A549 (cell line): ENCODE data around the gene AMER3. TPM values are rescaled to one million over a fixed set of nuclear protein-coding genes. Genes with fewer than 3 reads are reported as not detected.

Source experiments
- ATAC-seq, 2 experiments: fragments of 200-7000 bp in 1 of 2; fragments of >200 bp in 1 of 2; cut with Nextera tagmentation in 1 of 2; cut with Tn5 transposase in 1 of 2; 3 replicates each; pipeline versions ENCODE4 v1.8.0 to v1.9.1; 2018 to 2020; ENCODE audit warnings: mild to moderate bottlenecking in 1 of 2, moderate library complexity in 1 of 2
- CTCF ChIA-PET: fragments of 300-600 bp; sonication (Branson Sonifier 250); formaldehyde crosslinking; extraction: SDS; loops from one replicate; lab custom pipeline; 2021; ENCODE audit warnings: antibody characterized with exemption, inconsistent platforms; lab: Yijun Ruan, JAX
- POLR2A ChIA-PET: fragments of 350-600 bp; formaldehyde crosslinking; extraction: SDS; loops from one replicate; lab custom pipeline; 2021; ENCODE audit warnings: antibody characterized with exemption, inconsistent platforms; lab: Yijun Ruan, JAX
- DNase-seq, 2 experiments: peaks; one replicate each; pipeline versions ENCODE4 v3.0.0 to v3.0.0-alpha.2; 2011 to 2016; ENCODE audit warnings: low read depth in 1 of 2, low spot score in 1 of 2
- FAIRE-seq: peaks from 2 replicates; lab custom pipeline; 2011; peaks lifted over from hg19 to GRCh38; lab: Jason Lieb, UNC
- H3K27ac ChIP-seq, 2 experiments: fragments of >200 bp; sonication (Bioruptor Twin); formaldehyde crosslinking; 3 replicates each; pipeline ENCODE4 v1.5.1; 2016 to 2017
- H3K4me1 ChIP-seq: fragments of >200 bp; sonication (Bioruptor Twin); formaldehyde crosslinking; 3 replicates; pipeline ENCODE4 v1.6.1; 2016
- H3K4me2 ChIP-seq: fragments of >200 bp; sonication (Bioruptor Twin); formaldehyde crosslinking; 3 replicates; pipeline ENCODE4 v1.6.1; 2016
- H3K4me3 ChIP-seq: fragments of >200 bp; sonication (Bioruptor Twin); formaldehyde crosslinking; 3 replicates; pipeline ENCODE4 v1.5.1; 2016
- H3K9me3 ChIP-seq: fragments of >200 bp; sonication (Bioruptor Twin); formaldehyde crosslinking; 3 replicates; pipeline ENCODE4 v1.6.1; 2016
- BCL3 ChIP-seq: fragments of >200 bp; sonication (Bioruptor Twin); formaldehyde crosslinking; IDR thresholded peaks from 3 replicates; pipeline ENCODE4 v1.6.1; 2016
- E2F6 ChIP-seq: IDR thresholded peaks from 2 replicates; pipeline ENCODE4 v1.6.1; 2012; ENCODE audit warnings: low read depth, borderline replicate concordance
- FOSB ChIP-seq: fragments of 250-450 bp; sonication (Bioruptor Pico); IDR thresholded peaks from 2 replicates; pipeline ENCODE4 v1.5.0; 2020; ENCODE audit warnings: mild to moderate bottlenecking, moderate library complexity
- FOSL2 ChIP-seq, 2 experiments: fragments of 450-650 bp in 1 of 2; fragments of >200 bp in 1 of 2; sonication (Bioruptor Twin) in 1 of 2; formaldehyde crosslinking; IDR thresholded peaks; 2 replicates each; pipeline versions ENCODE4 v1.5.0 to v1.6.1; 2016 to 2020; ENCODE audit warnings: mild to moderate bottlenecking in 1 of 2, moderate library complexity in 1 of 2
- GATA3 ChIP-seq: IDR thresholded peaks from 2 replicates; pipeline ENCODE4 v1.6.1; 2012; ENCODE audit warnings: borderline replicate concordance
- HDAC2 ChIP-seq: fragments of 200-600 bp; sonication (generic); IDR thresholded peaks from 2 replicates; pipeline ENCODE4 v1.6.1; 2016
- HOXA7 ChIP-seq: fragments of 250-450 bp; sonication (Bioruptor Pico); IDR thresholded peaks from 2 replicates; pipeline ENCODE4 v1.5.0; 2020; ENCODE audit warnings: mild to moderate bottlenecking, moderate library complexity
- JUNB ChIP-seq: fragments of >200 bp; sonication (Bioruptor Twin); formaldehyde crosslinking; IDR thresholded peaks from 2 replicates; pipeline ENCODE4 v1.6.1; 2016
- KDM1A ChIP-seq: fragments of 200-600 bp; sonication (generic); IDR thresholded peaks from 2 replicates; pipeline ENCODE4 v1.6.1; 2016; ENCODE audit warnings: low read depth, mild to moderate bottlenecking
- MAZ ChIP-seq: fragments of 150-350 bp; IDR thresholded peaks from 2 replicates; pipeline ENCODE4 v1.6.1; 2014; ENCODE audit warnings: antibody characterized with exemption, low read depth, low read length, borderline replicate concordance
- NPAS2 ChIP-seq: fragments of 250-450 bp; sonication (Bioruptor Pico); IDR thresholded peaks from 2 replicates; pipeline ENCODE4 v1.8.0; 2022; ENCODE audit warnings: mild to moderate bottlenecking, moderate library complexity, borderline replicate concordance
- PBX3 ChIP-seq: IDR thresholded peaks from 2 replicates; pipeline ENCODE4 v1.6.1; 2012
- POLR2A ChIP-seq: IDR thresholded peaks from 2 replicates; pipeline ENCODE4 v1.6.1; 2012; ENCODE audit warnings: mild to moderate bottlenecking, low read length
- RCOR1 ChIP-seq: fragments of 150-350 bp; IDR thresholded peaks from 2 replicates; pipeline ENCODE4 v1.6.1; 2014; ENCODE audit warnings: antibody characterized with exemption, low read length, low read depth
- SMC3 ChIP-seq: fragments of >200 bp; sonication (Bioruptor Twin); formaldehyde crosslinking; IDR thresholded peaks from 3 replicates; pipeline ENCODE4 v1.6.1; 2018; ENCODE audit warnings: inconsistent platforms
- SREBF2 ChIP-seq: fragments of 450-650 bp; IDR thresholded peaks from 2 replicates; pipeline ENCODE4 v1.6.1; 2014; ENCODE audit warnings: mild to moderate bottlenecking, moderate library complexity
- USF2 ChIP-seq: fragments of 450-650 bp; IDR thresholded peaks from 2 replicates; pipeline ENCODE4 v1.6.1; 2014; ENCODE audit warnings: antibody characterized with exemption
- ZSCAN20 ChIP-seq: fragments of 250-450 bp; sonication (Bioruptor Pico); IDR thresholded peaks from 2 replicates; pipeline ENCODE4 v1.8.0; 2022; ENCODE audit warnings: mild to moderate bottlenecking, moderate library complexity
- WGBS: methylation state at CpG from one replicate; pipeline ENCODE4 v1.1.6; 2017; ENCODE audit errors: missing lambda C conversion rate; 5-methylcytosine and 5-hydroxymethylcytosine counted together
- polyA plus RNA-seq, 4 experiments: library from polyadenylated mRNA; depleted of rRNA in 3 of 4; stranded (reverse); fragments of >200 nt; fragmentation: RNase III in 1 of 4; extraction: RNeasy Plus Mini Kit Qiagen cat#74134 plus additional on column Dnase treatment in 1 of 4; gene quantifications; 2 replicates in 3 of 4; 3 replicates in 1 of 4; pipeline ENCODE4 v1.2.3, GENCODE V29; 2011 to 2017
- TF ChIP-seq, protein P1 (sequence below): fragments of 250-450 bp; sonication (Bioruptor Pico); IDR thresholded peaks from 2 replicates; pipeline ENCODE4 v1.5.0; 2021; ENCODE audit warnings: mild to moderate bottlenecking, moderate library complexity, borderline replicate concordance

The AMER3 gene
- polyA plus RNA-seq, 2 of the 4 experiments (the other 2 are of a cell fraction), result not detected

GRCh38 chr2:130799295-130799694 lies 44.0 kb downstream of the AMER3 start (continued):
- TF ChIP-seq GATA3 (no peak), KDM1A (no peak), USF2 (no peak)
- TF ChIP-seq, all 56 proteins: peak for 0

- WGBS, result 54% methylated on average over 4 of the region's 4 CpGs
- POLR2A ChIA-PET, result no interaction called here
- ATAC-seq (no peak), FAIRE-seq (no peak), DNase-seq (no peak)
- Histone ChIP-seq H3K4me1 (peaks cover 7% of the 10 kb centered on the region; the same call in 1 of the 3 replicates), H3K4me2 (no peak overlapping the region), H3K9me3 (no peaks in the 10 kb centered on the region; the same call in 2 of the 3 replicates), H3K4me3 (no peak overlapping the region), H3K27ac (no peak overlapping the region)
- TF ChIP-seq E2F6 (no peak), RCOR1 (no peak), SREBF2 (no peak), GATA3 (no peak), KDM1A (no peak), JUNB (no peak), FOSL2 (IDR thresholded peaks at IDR 0.05) (no peak), FOSL2 (CRISPR knock-in tag; IDR thresholded peaks at IDR 0.05) (no peak), NPAS2 (CRISPR knock-in tag) (no peak), SMC3 (no peak), ZSCAN20 (no peak), BCL3 (no peak), POLR2A (no peak)
- TF ChIP-seq, protein P1, sequence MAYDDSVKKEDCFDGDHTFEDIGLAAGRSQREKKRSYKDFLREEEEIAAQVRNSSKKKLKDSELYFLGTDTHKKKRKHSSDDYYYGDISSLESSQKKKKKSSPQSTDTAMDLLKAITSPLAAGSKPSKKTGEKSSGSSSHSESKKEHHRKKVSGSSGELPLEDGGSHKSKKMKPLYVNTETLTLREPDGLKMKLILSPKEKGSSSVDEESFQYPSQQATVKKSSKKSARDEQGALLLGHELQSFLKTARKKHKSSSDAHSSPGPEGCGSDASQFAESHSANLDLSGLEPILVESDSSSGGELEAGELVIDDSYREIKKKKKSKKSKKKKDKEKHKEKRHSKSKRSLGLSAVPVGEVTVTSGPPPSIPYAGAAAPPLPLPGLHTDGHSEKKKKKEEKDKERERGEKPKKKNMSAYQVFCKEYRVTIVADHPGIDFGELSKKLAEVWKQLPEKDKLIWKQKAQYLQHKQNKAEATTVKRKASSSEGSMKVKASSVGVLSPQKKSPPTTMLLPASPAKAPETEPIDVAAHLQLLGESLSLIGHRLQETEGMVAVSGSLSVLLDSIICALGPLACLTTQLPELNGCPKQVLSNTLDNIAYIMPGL (CRISPR knock-in tag), result no peak
- CTCF ChIA-PET, result no interaction called here
These were observed 50.3 kb downstream of the AMER3 start for GRCh38 chr2:130805613-130806012.

DNA sequence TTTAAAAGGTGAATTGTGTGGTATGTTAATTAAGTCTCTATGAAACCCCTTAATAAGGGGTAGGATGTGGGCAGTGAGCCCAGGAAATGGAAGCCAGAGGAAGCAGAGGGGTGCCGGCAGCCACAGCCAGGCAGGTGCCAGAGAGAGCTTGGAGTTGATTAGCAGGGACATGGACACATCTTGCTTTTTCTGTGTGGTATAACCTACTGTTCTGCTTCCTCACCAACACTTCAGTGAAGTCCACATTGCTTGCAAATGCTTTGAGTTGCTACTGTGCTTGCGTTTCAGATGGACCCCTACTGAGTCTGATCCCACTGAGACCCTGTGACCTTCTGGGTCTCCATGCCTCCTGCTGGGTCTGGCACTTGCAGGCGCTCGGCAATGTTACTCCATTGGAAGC lies 51.0 kb downstream of the AMER3 start:
- Histone ChIP-seq H3K27ac (no peak overlapping the region), H3K4me3 (no peak overlapping the region), H3K9me3 (no peaks in the 10 kb centered on the region; the same call in 2 of the 3 replicates), H3K4me2 (no peak overlapping the region), H3K4me1 (peaks cover 7% of the 10 kb centered on the region; the same call in 1 of the 3 replicates)
- ATAC-seq, result no peak
- 77% methylated on average over 4 of the region's 4 CpGs for WGBS
- TF ChIP-seq HOXA7 (CRISPR knock-in tag), result no peak
- no peak for TF ChIP-seq MAZ
- no peak for TF ChIP-seq HDAC2
- TF ChIP-seq PBX3, result no peak
- TF ChIP-seq USF2, result no peak
- TF ChIP-seq FOSB, result no peak
- FAIRE-seq, result no peak
- DNase-seq, result no peak
- ChIA-PET POLR2A (interaction anchor here (0.7 kb wide), 1 partner anchor 210 kb away, joined by 3 read pairs; no protein-coding TSS in a partner anchor), CTCF (interaction anchor here (0.7 to 1.9 kb wide), 2 partner anchors 8 to 69 kb away, joined by 4 to 7 read pairs; no protein-coding TSS in a partner anchor)
